Breast epithelium (tissue), 3 donors: ENCODE results near the gene SWAP70.

ENCODE experiments used
- CTCF ChIP-seq, 3 donors: fragments of 450-650 bp; IDR thresholded peaks; one replicate each; pipeline ENCODE4 v1.5.1; 2016 to 2017; ENCODE audit warnings: antibody characterized with exemption in 3 of 3, mild to moderate bottlenecking in 3 of 3, moderate library complexity in 3 of 3
- POLR2A ChIP-seq: fragments of 450-650 bp; IDR thresholded peaks from one replicate; pipeline ENCODE4 v1.6.1; 2016; ENCODE audit warnings: antibody characterized with exemption, mild to moderate bottlenecking, moderate library complexity

GRCh38 chr11:9617940-9618339 is 45.9 kb upstream of the SWAP70 start:
- TF ChIP-seq CTCF (IDR thresholded peaks at IDR 0.05) (no peak), POLR2A (no peak)
